ENCODE measurements around the gene LGR6. TPM values are rescaled to one million over a fixed set of nuclear protein-coding genes. Genes with fewer than 3 reads are reported as not detected.

Gene LGR6
- total and polyA plus RNA-seq, 2 experiments from 2014 or later: 0.66 to 0.89 TPM

- peaks cover 3% of the 10 kb centered on the region; the same call in 2 of the 3 replicates for H3K4me1 Mint-ChIP-seq
- Histone ChIP-seq H3K4me2 (no peak overlapping the region), H3K36me3 (ENCODE audit: insufficient read depth) (no peaks in the 10 kb centered on the region), H3K4me3 (no peak overlapping the region), H3F3A (replicated peaks; ENCODE audit: low read depth) (no peaks in the 10 kb centered on the region), H3K27ac (ENCODE audit: low read depth) (no peak overlapping the region), H3K79me2 (replicated peaks; ENCODE audit: insufficient read depth) (no peaks in the 10 kb centered on the region), H2AFZ (no peak overlapping the region), H3K9me2 (ENCODE audit: insufficient read depth) (no peaks in the 10 kb centered on the region), H3K4me1 (ENCODE audit: insufficient read depth) (no peaks in the 10 kb centered on the region), H3K27me3 (ENCODE audit: insufficient read depth) (no peaks in the 10 kb centered on the region), H4K20me1 (replicated peaks; ENCODE audit: insufficient read depth) (no peaks in the 10 kb centered on the region)
- TF ChIP-seq REST (IDR thresholded peaks at IDR 0.05; ENCODE audit: unreplicated experiment): no peak
- no peak for TF ChIP-seq EZH2phosphoT487 (IDR thresholded peaks at IDR 0.05; ENCODE audit: unreplicated experiment)
- no peak for TF ChIP-seq POLR2AphosphoS5 (IDR thresholded peaks at IDR 0.05; ENCODE audit: low read depth)
- TF ChIP-seq EZH2 (IDR thresholded peaks at IDR 0.05; ENCODE audit: low read depth, unreplicated experiment): no peak
- TF ChIP-seq ETS1 (IDR thresholded peaks at IDR 0.05): no peak
- TF ChIP-seq, protein P1, sequence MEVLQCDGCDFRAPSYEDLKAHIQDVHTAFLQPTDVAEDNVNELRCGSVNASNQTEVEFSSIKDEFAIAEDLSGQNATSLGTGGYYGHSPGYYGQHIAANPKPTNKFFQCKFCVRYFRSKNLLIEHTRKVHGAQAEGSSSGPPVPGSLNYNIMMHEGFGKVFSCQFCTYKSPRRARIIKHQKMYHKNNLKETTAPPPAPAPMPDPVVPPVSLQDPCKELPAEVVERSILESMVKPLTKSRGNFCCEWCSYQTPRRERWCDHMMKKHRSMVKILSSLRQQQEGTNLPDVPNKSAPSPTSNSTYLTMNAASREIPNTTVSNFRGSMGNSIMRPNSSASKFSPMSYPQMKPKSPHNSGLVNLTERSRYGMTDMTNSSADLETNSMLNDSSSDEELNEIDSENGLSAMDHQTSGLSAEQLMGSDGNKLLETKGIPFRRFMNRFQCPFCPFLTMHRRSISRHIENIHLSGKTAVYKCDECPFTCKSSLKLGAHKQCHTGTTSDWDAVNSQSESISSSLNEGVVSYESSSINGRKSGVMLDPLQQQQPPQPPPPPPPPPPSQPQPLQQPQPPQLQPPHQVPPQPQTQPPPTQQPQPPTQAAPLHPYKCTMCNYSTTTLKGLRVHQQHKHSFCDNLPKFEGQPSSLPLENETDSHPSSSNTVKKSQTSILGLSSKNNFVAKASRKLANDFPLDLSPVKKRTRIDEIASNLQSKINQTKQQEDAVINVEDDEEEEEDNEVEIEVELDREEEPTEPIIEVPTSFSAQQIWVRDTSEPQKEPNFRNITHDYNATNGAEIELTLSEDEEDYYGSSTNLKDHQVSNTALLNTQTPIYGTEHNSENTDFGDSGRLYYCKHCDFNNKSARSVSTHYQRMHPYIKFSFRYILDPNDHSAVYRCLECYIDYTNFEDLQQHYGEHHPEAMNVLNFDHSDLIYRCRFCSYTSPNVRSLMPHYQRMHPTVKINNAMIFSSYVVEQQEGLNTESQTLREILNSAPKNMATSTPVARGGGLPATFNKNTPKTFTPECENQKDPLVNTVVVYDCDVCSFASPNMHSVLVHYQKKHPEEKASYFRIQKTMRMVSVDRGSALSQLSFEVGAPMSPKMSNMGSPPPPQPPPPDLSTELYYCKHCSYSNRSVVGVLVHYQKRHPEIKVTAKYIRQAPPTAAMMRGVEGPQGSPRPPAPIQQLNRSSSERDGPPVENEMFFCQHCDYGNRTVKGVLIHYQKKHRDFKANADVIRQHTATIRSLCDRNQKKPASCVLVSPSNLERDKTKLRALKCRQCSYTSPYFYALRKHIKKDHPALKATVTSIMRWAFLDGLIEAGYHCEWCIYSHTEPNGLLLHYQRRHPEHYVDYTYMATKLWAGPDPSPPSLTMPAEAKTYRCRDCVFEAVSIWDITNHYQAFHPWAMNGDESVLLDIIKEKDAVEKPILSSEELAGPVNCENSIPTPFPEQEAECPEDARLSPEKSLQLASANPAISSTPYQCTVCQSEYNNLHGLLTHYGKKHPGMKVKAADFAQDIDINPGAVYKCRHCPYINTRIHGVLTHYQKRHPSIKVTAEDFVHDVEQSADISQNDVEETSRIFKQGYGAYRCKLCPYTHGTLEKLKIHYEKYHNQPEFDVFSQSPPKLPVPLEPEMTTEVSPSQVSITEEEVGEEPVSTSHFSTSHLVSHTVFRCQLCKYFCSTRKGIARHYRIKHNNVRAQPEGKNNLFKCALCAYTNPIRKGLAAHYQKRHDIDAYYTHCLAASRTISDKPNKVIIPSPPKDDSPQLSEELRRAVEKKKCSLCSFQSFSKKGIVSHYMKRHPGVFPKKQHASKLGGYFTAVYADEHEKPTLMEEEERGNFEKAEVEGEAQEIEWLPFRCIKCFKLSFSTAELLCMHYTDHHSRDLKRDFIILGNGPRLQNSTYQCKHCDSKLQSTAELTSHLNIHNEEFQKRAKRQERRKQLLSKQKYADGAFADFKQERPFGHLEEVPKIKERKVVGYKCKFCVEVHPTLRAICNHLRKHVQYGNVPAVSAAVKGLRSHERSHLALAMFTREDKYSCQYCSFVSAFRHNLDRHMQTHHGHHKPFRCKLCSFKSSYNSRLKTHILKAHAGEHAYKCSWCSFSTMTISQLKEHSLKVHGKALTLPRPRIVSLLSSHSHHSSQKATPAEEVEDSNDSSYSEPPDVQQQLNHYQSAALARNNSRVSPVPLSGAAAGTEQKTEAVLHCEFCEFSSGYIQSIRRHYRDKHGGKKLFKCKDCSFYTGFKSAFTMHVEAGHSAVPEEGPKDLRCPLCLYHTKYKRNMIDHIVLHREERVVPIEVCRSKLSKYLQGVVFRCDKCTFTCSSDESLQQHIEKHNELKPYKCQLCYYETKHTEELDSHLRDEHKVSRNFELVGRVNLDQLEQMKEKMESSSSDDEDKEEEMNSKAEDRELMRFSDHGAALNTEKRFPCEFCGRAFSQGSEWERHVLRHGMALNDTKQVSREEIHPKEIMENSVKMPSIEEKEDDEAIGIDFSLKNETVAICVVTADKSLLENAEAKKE (CRISPR knock-in tag; IDR thresholded peaks at IDR 0.05): no peak
- TF ChIP-seq JUNB (IDR thresholded peaks at IDR 0.05; ENCODE audit: unreplicated experiment): no peak
- no peak for TF ChIP-seq ZNF331 (CRISPR knock-in tag; IDR thresholded peaks at IDR 0.05; ENCODE audit: low read depth)
- no peak for TF ChIP-seq ZNF114 (CRISPR knock-in tag; IDR thresholded peaks at IDR 0.05)
- no peak for TF ChIP-seq CREB1 (CRISPR knock-in tag; IDR thresholded peaks at IDR 0.05; ENCODE audit: low read depth)
- TF ChIP-seq STAT1 (IDR thresholded peaks at IDR 0.05; ENCODE audit: unreplicated experiment): no peak
- no peak for TF ChIP-seq NANOG (IDR thresholded peaks at IDR 0.05; ENCODE audit: borderline replicate concordance)
- TF ChIP-seq CTCF (conservative IDR thresholded peaks at IDR 0.05; ENCODE audit: low read depth in 2 of 2): no peak
- ATAC-seq: no peak
- no peak overlapping the region for H3K27ac Mint-ChIP-seq
- no peak overlapping the region for H3K4me3 Mint-ChIP-seq
- no peaks in the 10 kb centered on the region for H3K36me3 Mint-ChIP-seq (ENCODE audit: low read depth)
- no peaks in the 10 kb centered on the region for H3K27me3 Mint-ChIP-seq (ENCODE audit: insufficient read depth, low read depth, poor library complexity)
- no peak for DNase-seq (ENCODE audit: low spot score)
- no peaks in the 10 kb centered on the region for H3K9me3 Mint-ChIP-seq
Observed at GRCh38 chr1:202287196-202287595, 93.6 kb downstream of the LGR6 start.

All from GM23338 (cell line).